ENCODE measurements around the gene CEP162.
"Not testable (repeated sequence)": the region's sequence is repeated elsewhere in the genome, so short reads cannot be mapped to it uniquely, and the experiment has no call there.

CEP162 gene

DNA sequence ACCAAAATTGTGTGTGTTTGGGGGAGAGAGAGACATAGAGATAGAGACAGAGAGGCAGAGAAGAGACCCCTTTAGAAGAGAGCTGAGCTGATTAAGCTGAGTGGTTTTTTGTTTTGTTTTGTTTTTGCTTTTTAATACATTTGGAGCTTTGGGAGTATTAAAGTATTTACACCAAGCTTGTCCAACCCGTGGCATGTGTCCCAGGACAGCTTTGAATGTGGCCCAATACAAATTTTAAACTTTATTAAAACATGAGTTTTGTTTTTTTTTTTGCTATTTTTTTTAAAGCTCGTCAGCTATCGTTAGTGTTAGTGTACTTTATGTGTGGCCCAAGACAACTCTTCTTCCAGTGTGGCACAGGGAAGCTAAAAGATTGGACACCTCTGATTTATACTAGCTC is 137.9 kb downstream of the CEP162 start:
- DNase-seq (ENCODE audit: extremely low read depth in 1 of 2, low read depth in 1 of 2): no peak

- DNase-seq (ENCODE audit: extremely low read depth in 1 of 2, low read depth in 1 of 2): no peak
These were observed 138.4 kb downstream of the CEP162 start for GRCh38 chr6:84089081-84089480.

- DNase-seq (ENCODE audit: extremely low read depth in 1 of 2, low read depth in 1 of 2): no peak
These were observed 140.7 kb downstream of the CEP162 start for GRCh38 chr6:84086545-84087429.

- no peak for DNase-seq (ENCODE audit: extremely low read depth in 1 of 2, low read depth in 1 of 2)
These were observed 141.4 kb downstream of the CEP162 start for GRCh38 chr6:84086056-84086455.

DNA sequence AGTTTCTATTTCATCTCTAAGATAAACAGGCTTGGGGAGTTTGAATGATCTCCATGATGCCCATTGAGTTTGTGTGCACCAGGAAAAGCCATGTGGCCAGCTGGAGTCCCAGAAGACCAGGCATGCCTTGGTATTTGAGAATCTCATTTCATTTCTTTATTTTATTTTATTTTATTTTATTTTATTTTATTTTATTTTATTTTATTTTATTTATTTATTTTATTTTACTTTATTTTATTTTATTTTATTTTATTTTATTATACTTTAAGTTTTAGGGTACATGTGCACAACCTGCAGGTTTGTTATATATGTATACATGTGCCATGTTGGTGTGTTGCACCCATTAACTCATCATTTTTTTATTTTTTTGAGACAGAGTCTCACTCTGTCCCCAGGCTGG is 142.7 kb downstream of the CEP162 start:
- DNase-seq (ENCODE audit: extremely low read depth in 1 of 2, low read depth in 1 of 2): not testable (repeated sequence)

DNA sequence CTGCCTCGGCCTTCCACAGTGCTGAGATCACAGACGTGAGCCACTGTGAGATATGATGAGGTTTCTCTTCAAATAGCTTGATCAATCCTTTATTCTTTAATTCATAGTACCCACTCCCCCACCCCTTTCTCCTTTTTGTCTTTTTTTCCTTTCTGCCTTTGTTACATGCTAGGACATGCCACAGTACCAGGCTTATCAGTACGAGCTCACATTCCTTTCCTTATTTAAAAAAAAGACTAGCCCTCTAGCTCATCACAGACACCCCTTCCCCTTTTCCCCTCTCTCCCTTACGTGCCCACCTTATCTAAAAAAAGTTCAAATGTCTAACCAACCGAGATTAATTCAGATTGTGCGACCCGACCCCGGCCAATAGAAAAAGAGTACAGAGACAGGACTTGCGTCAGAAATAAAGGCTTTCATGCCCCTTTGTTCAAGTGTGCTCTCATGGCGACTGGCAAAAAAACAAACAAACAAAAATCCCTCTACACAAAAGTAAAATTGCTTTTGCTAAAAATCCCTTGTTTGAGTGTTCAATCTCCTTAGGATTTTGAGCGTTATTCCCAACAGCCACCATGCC is 144.7 kb downstream of the CEP162 start:
- DNase-seq (ENCODE audit: extremely low read depth in 1 of 2, low read depth in 1 of 2): no peak

GRCh38 chr6:84081222-84081621 is 146.2 kb downstream of the CEP162 start:
- no peak for DNase-seq (ENCODE audit: extremely low read depth in 1 of 2, low read depth in 1 of 2)

DNA sequence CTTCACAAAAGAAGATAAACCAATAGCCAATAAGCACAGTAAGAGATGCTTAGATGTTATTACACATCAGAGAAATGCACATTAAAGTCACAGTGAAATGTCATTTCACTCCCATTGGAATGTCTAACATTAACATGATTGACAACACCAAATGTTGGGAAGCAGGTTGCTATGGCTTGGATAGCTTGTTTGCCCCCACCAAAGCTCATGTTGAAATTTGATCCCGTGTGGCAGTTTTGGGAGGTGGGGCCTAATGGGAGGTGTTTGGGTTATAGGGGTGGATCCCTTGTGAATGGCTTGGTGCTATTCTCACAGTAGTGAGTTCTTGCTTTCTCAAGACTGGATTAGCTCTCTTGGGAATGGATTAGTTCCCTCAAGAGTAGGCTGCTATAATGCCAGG is 149.1 kb downstream of the CEP162 start:
- DNase-seq (ENCODE audit: extremely low read depth in 1 of 2, low read depth in 1 of 2): no peak

GRCh38 chr6:84077645-84078044 is 149.8 kb downstream of the CEP162 start:
- no peak for DNase-seq (ENCODE audit: extremely low read depth in 1 of 2, low read depth in 1 of 2)

GRCh38 chr6:84074988-84075781 is 152.3 kb downstream of the CEP162 start:
- no peak for DNase-seq (ENCODE audit: extremely low read depth in 1 of 2, low read depth in 1 of 2)

All from stimulated activated CD8-positive, alpha-beta memory T cell treated with anti-CD3 and anti-CD28 coated beads, Interleukin-7, amount 100 ng/mL, for 48 hours (primary cell).